ENCODE data around the gene OOSP2. TPM values are rescaled to one million over a fixed set of nuclear protein-coding genes. Genes with fewer than 3 reads are reported as not detected.

OOSP2 gene, protein sequence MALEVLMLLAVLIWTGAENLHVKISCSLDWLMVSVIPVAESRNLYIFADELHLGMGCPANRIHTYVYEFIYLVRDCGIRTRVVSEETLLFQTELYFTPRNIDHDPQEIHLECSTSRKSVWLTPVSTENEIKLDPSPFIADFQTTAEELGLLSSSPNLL
- not detected in 2 replicates for polyA plus RNA-seq (2013)

GRCh38 chr11:60040109-60040508 lies at the start of gene OOSP2:
Gene OOSP2 (plus strand): TSS chr11:60040409. CDS start chr11:60040460, 51 bp downstream.
- DNase-seq = no peak
- H3K4me1 ChIP-seq (ENCODE audit: control insufficient read depth in 1 of 2, insufficient read depth in 2 of 2, low read length in 2 of 2) = no peaks in the 10 kb centered on the region
- H3K23ac ChIP-seq (ENCODE audit: low read length) = no peak within 1 kb of the TSS
- H3K14ac ChIP-seq (ENCODE audit: low read length) = no peak within 1 kb of the TSS
- no peak within 1 kb of the TSS for H4K12ac ChIP-seq (ENCODE audit: low read depth, low read length)
- no peak within 1 kb of the TSS for H3K4me2 ChIP-seq (ENCODE audit: low read length)
- no CpG with 5 or more reads among the region's 8 CpGs for WGBS (ENCODE audit: extremely low coverage, insufficient coverage, insufficient read length)
- H2BK120ac ChIP-seq (ENCODE audit: insufficient read depth, low read length, poor library complexity) = no peak within 1 kb of the TSS
- no peak within 1 kb of the TSS for H2AK5ac ChIP-seq (ENCODE audit: low read length)
- no peak within 1 kb of the TSS for H2BK12ac ChIP-seq (ENCODE audit: low read length)
- H3K9me3 ChIP-seq (ENCODE audit: insufficient read depth, low read depth, low read length) = no peaks in the 10 kb centered on the region
- no peak within 1 kb of the TSS for H2AFZ ChIP-seq (ENCODE audit: insufficient read depth, low read length, poor library complexity)
- no peak within 1 kb of the TSS for H3K27ac ChIP-seq (ENCODE audit: low read depth, low read length)
- H4K91ac ChIP-seq (ENCODE audit: low read depth, low read length) = no peak within 1 kb of the TSS
- H3K79me2 ChIP-seq (ENCODE audit: control insufficient read depth, insufficient read depth, low read length, poor library complexity) = no peaks in the 10 kb centered on the region
- H3K36me3 ChIP-seq (ENCODE audit: control insufficient read depth in 1 of 2, insufficient read depth in 2 of 2, low read length in 2 of 2) = no peaks in the 10 kb centered on the region
- no peak within 1 kb of the TSS for H3K18ac ChIP-seq (ENCODE audit: low read length)
- H3K27me3 ChIP-seq (ENCODE audit: insufficient read depth, low read length) = no peaks in the 10 kb centered on the region
- H3K4me3 ChIP-seq (ENCODE audit: low read depth, low read length) = no peak within 1 kb of the TSS
- no peak within 1 kb of the TSS for H3K4ac ChIP-seq (ENCODE audit: low read depth, low read length)
- H3K79me1 ChIP-seq (ENCODE audit: low read length) = no peaks in the 10 kb centered on the region
- H4K8ac ChIP-seq (ENCODE audit: low read depth, low read length) = no peak within 1 kb of the TSS
- no peak within 1 kb of the TSS for H2BK5ac ChIP-seq (ENCODE audit: low read depth, low read length, poor library complexity)
- H3K9ac ChIP-seq (ENCODE audit: low read length) = no peak within 1 kb of the TSS

DNA sequence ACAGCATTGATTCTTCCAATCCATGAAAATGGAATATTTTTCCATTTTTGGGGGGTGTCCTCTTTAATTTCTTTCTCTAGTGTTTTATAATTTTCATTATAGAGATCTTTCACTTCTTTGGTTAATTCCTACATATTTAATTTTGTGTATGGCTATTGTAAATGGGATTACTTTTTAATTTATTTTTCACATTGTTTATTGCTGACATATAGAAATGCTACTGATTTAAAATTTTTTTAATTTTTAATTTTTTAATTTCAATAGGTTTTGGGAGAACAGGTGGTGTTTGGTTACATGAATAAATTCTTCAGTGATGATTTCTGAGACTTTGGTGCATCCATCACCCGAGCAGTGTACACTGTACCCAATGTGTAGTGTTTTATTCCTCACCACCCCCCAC lies 49.8 kb upstream of the OOSP2 start:
- no peaks in the 10 kb centered on the region for H3K27me3 ChIP-seq (ENCODE audit: insufficient read depth, low read length)
- H3K4me2 ChIP-seq (ENCODE audit: low read length) = no peak overlapping the region
- no peak overlapping the region for H3K9ac ChIP-seq (ENCODE audit: low read length)
- H4K91ac ChIP-seq (ENCODE audit: low read depth, low read length) = no peak overlapping the region
- no peak overlapping the region for H2BK12ac ChIP-seq (ENCODE audit: low read length)
- no peak overlapping the region for H3K4me3 ChIP-seq (ENCODE audit: low read depth, low read length)
- H2BK5ac ChIP-seq (ENCODE audit: low read depth, low read length, poor library complexity) = no peak overlapping the region
- no peak for DNase-seq
- H3K14ac ChIP-seq (ENCODE audit: low read length) = no peak overlapping the region
- no peak overlapping the region for H4K12ac ChIP-seq (ENCODE audit: low read depth, low read length)
- no peak overlapping the region for H4K8ac ChIP-seq (ENCODE audit: low read depth, low read length)
- H3K9me3 ChIP-seq (ENCODE audit: insufficient read depth, low read depth, low read length) = no peaks in the 10 kb centered on the region
- no peak overlapping the region for H2AK5ac ChIP-seq (ENCODE audit: low read length)
- no peaks in the 10 kb centered on the region for H3K4me1 ChIP-seq (ENCODE audit: control insufficient read depth in 1 of 2, insufficient read depth in 2 of 2, low read length in 2 of 2)
- no CpG with 5 or more reads among the region's 1 CpG for WGBS (ENCODE audit: extremely low coverage, insufficient coverage, insufficient read length)
- no peak overlapping the region for H3K27ac ChIP-seq (ENCODE audit: low read depth, low read length)
- no peak overlapping the region for H3K18ac ChIP-seq (ENCODE audit: low read length)
- H2BK120ac ChIP-seq (ENCODE audit: insufficient read depth, low read length, poor library complexity) = no peak overlapping the region
- no peak overlapping the region for H3K23ac ChIP-seq (ENCODE audit: low read length)
- no peaks in the 10 kb centered on the region for H3K36me3 ChIP-seq (ENCODE audit: control insufficient read depth in 1 of 2, insufficient read depth in 2 of 2, low read length in 2 of 2)
- no peak overlapping the region for H3K4ac ChIP-seq (ENCODE audit: low read depth, low read length)
- no peaks in the 10 kb centered on the region for H3K79me1 ChIP-seq (ENCODE audit: low read length)
- no peaks in the 10 kb centered on the region for H3K79me2 ChIP-seq (ENCODE audit: control insufficient read depth, insufficient read depth, low read length, poor library complexity)
- H2AFZ ChIP-seq (ENCODE audit: insufficient read depth, low read length, poor library complexity) = no peak overlapping the region

DNA sequence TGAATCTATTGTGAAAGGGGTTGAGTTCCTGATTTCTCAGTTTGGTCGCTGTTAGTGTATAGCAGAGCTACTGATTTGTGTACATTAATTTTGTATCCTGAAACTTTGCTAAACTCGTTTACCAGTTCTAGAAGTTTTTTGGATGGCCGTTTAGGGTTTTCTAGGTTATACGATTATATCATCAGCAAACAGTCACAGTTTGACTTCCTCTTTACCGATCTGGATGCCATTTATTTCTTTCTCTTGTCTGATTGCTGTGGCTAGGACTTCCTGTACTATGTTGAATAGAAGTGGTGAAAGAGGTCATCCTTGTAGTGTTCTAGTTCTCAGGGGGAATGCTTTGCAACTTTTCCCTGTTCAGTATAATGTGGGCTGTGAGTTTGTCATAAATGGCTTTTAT lies 47.8 kb upstream of the OOSP2 start:
- H3K27ac ChIP-seq (ENCODE audit: low read depth, low read length) = no peak overlapping the region
- H3K23ac ChIP-seq (ENCODE audit: low read length) = no peak overlapping the region
- H3K14ac ChIP-seq (ENCODE audit: low read length) = no peak overlapping the region
- H3K4ac ChIP-seq (ENCODE audit: low read depth, low read length) = no peak overlapping the region
- H3K79me1 ChIP-seq (ENCODE audit: low read length) = no peaks in the 10 kb centered on the region
- no peak overlapping the region for H3K4me3 ChIP-seq (ENCODE audit: low read depth, low read length)
- no peaks in the 10 kb centered on the region for H3K36me3 ChIP-seq (ENCODE audit: control insufficient read depth in 1 of 2, insufficient read depth in 2 of 2, low read length in 2 of 2)
- no peak overlapping the region for H3K9ac ChIP-seq (ENCODE audit: low read length)
- no peak overlapping the region for H3K4me2 ChIP-seq (ENCODE audit: low read length)
- no peak overlapping the region for H2BK5ac ChIP-seq (ENCODE audit: low read depth, low read length, poor library complexity)
- H2AK5ac ChIP-seq (ENCODE audit: low read length) = no peak overlapping the region
- no peak overlapping the region for H3K18ac ChIP-seq (ENCODE audit: low read length)
- H4K91ac ChIP-seq (ENCODE audit: low read depth, low read length) = no peak overlapping the region
- no CpG with 5 or more reads among the region's 5 CpGs for WGBS (ENCODE audit: extremely low coverage, insufficient coverage, insufficient read length)
- no peak overlapping the region for H2BK12ac ChIP-seq (ENCODE audit: low read length)
- H4K8ac ChIP-seq (ENCODE audit: low read depth, low read length) = no peak overlapping the region
- H2AFZ ChIP-seq (ENCODE audit: insufficient read depth, low read length, poor library complexity) = no peak overlapping the region
- H3K27me3 ChIP-seq (ENCODE audit: insufficient read depth, low read length) = no peaks in the 10 kb centered on the region
- no peak overlapping the region for H2BK120ac ChIP-seq (ENCODE audit: insufficient read depth, low read length, poor library complexity)
- H3K9me3 ChIP-seq (ENCODE audit: insufficient read depth, low read depth, low read length) = no peaks in the 10 kb centered on the region
- no peaks in the 10 kb centered on the region for H3K4me1 ChIP-seq (ENCODE audit: control insufficient read depth in 1 of 2, insufficient read depth in 2 of 2, low read length in 2 of 2)
- no peak for DNase-seq
- no peaks in the 10 kb centered on the region for H3K79me2 ChIP-seq (ENCODE audit: control insufficient read depth, insufficient read depth, low read length, poor library complexity)
- no peak overlapping the region for H4K12ac ChIP-seq (ENCODE audit: low read depth, low read length)

DNA sequence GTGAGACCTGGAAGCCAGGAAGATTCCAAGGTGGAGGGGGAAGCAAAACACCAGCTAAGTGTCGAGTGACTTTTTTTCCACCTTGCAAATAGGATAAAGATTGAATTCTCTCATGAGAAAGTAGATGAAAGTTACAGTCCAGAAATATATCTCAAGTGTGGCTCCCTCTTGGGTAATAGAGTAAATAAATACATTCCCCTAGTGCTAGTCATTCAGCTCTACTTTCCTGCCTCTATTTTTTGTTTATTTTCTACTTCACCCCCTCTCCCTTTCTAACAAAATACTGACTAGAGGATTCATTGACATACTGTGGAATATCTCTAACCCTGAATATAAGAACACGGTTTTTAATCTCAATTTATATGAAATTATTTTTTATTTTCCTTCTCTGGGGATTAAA lies 42.4 kb upstream of the OOSP2 start:
- no peak overlapping the region for H3K4me3 ChIP-seq (ENCODE audit: low read depth, low read length)
- H3K4me1 ChIP-seq (ENCODE audit: control insufficient read depth in 1 of 2, insufficient read depth in 2 of 2, low read length in 2 of 2) = no peaks in the 10 kb centered on the region
- H3K79me1 ChIP-seq (ENCODE audit: low read length) = no peaks in the 10 kb centered on the region
- no peak overlapping the region for H3K9ac ChIP-seq (ENCODE audit: low read length)
- H4K12ac ChIP-seq (ENCODE audit: low read depth, low read length) = no peak overlapping the region
- no peak overlapping the region for H3K4me2 ChIP-seq (ENCODE audit: low read length)
- no peak for DNase-seq
- no peaks in the 10 kb centered on the region for H3K36me3 ChIP-seq (ENCODE audit: control insufficient read depth in 1 of 2, insufficient read depth in 2 of 2, low read length in 2 of 2)
- no peak overlapping the region for H3K18ac ChIP-seq (ENCODE audit: low read length)
- H4K8ac ChIP-seq (ENCODE audit: low read depth, low read length) = no peak overlapping the region
- no peak overlapping the region for H2BK12ac ChIP-seq (ENCODE audit: low read length)
- no peak overlapping the region for H3K23ac ChIP-seq (ENCODE audit: low read length)
- H3K79me2 ChIP-seq (ENCODE audit: control insufficient read depth, insufficient read depth, low read length, poor library complexity) = no peaks in the 10 kb centered on the region
- H2BK5ac ChIP-seq (ENCODE audit: low read depth, low read length, poor library complexity) = no peak overlapping the region
- H2AK5ac ChIP-seq (ENCODE audit: low read length) = no peak overlapping the region
- H3K14ac ChIP-seq (ENCODE audit: low read length) = no peak overlapping the region
- no CpG with 5 or more reads among the region's 2 CpGs for WGBS (ENCODE audit: extremely low coverage, insufficient coverage, insufficient read length)
- H4K91ac ChIP-seq (ENCODE audit: low read depth, low read length) = no peak overlapping the region
- no peak overlapping the region for H2AFZ ChIP-seq (ENCODE audit: insufficient read depth, low read length, poor library complexity)
- H2BK120ac ChIP-seq (ENCODE audit: insufficient read depth, low read length, poor library complexity) = no peak overlapping the region
- H3K27ac ChIP-seq (ENCODE audit: low read depth, low read length) = no peak overlapping the region
- no peaks in the 10 kb centered on the region for H3K27me3 ChIP-seq (ENCODE audit: insufficient read depth, low read length)
- H3K4ac ChIP-seq (ENCODE audit: low read depth, low read length) = no peak overlapping the region
- no peaks in the 10 kb centered on the region for H3K9me3 ChIP-seq (ENCODE audit: insufficient read depth, low read depth, low read length)

Data from trophoblast cell (in vitro differentiated cells and primary cell).